Neural progenitor cell (in vitro differentiated cells): Measurements from ENCODE around the gene CRACDL.

ENCODE experiments used
- EZH2 ChIP-seq: fragments of 200-600 bp; sonication (generic); IDR thresholded peaks from 2 replicates; pipeline ENCODE4 v1.6.1; 2017; ENCODE audit warnings: antibody characterized with exemption, mild to moderate bottlenecking, moderate library complexity
- EZH2phosphoT487 ChIP-seq: fragments of 200-600 bp; sonication (generic); IDR thresholded peaks from 2 replicates; pipeline ENCODE4 v1.6.1; 2017; ENCODE audit warnings: antibody characterized with exemption

DNA sequence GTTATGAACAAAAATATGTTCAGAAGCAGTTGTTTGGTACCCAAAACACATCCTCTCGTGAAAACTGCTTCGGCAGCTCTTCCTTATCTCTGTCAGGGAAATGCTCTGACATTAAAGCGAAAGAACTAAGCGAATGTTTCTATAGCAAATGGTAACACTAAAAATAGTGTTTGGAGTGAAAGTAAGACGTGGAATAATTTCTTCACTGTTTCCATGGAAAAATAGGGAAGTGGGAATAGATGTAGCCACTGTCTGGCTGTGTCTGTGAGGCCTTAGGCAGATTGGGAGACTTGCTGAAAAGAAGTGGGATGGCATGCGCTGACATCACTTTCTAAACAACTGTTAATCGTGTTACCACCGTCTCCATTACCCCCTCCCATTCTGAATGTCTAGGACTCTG, 11.5 kb upstream of the CRACDL start:
- no peak for TF ChIP-seq EZH2
- no peak for TF ChIP-seq EZH2phosphoT487
